ENCODE measurements around the gene MPLKIP. TPM values are rescaled to one million over a fixed set of nuclear protein-coding genes. Genes with fewer than 3 reads are reported as not detected.
"Not testable (repeated sequence)": the region's sequence is repeated elsewhere in the genome, so short reads cannot be mapped to it uniquely, and the experiment has no call there.

The MPLKIP gene
- total RNA-seq, 1 experiment from 2014 or later = 49.4 TPM

GRCh38 chr7:40147371-40148246, 13.2 kb upstream of the MPLKIP start:
- Histone ChIP-seq H3K79me2 (ENCODE audit: insufficient read depth, low read length) (no peaks in the 10 kb centered on the region), H3K4me1 (ENCODE audit: control insufficient read depth in 1 of 2, insufficient read depth in 2 of 2, low read length in 2 of 2) (peaks cover 0 to 8% of the 10 kb centered on the region in 2 experiments; a peak in 1 of 4 replicates), H3K9me3 (ENCODE audit: control insufficient read depth in 1 of 2, insufficient read depth in 1 of 2, low read depth in 1 of 2, low read length in 2 of 2) (no peaks in the 10 kb centered on the region; a peak in 1 of 4 replicates), H3K27ac (ENCODE audit: low read depth, low read length) (no peak overlapping the region), H3K27me3 (ENCODE audit: insufficient read depth, low read length) (no peaks in the 10 kb centered on the region), H4K20me1 (ENCODE audit: insufficient read depth) (no peaks in the 10 kb centered on the region), H3K9me2 (ENCODE audit: insufficient read depth) (no peaks in the 10 kb centered on the region), H3K36me3 (ENCODE audit: control insufficient read depth in 1 of 2, insufficient read depth in 2 of 2, low read length in 2 of 2) (no peaks in the 10 kb centered on the region), H2AFZ (ENCODE audit: low read depth, low read length, poor library complexity, severe bottlenecking) (no peak overlapping the region), H3K9ac (ENCODE audit: low read length) (no peak overlapping the region), H3K4me2 (ENCODE audit: low read length) (no peak overlapping the region), H3K4me3 (replicated peaks in 1 of 2; ENCODE audit: low read depth in 1 of 2, low read length in 2 of 2) (no peak overlapping the region)
- no TSS peak for BruUV-seq (replicated peaks)
- no peak for TF ChIP-seq SIN3A (IDR thresholded peaks at IDR 0.05; ENCODE audit: low read depth)
- peak in 1 of 3 experiments; percentile 7; a peak in 1 of 6 replicates for TF ChIP-seq CTCF (IDR thresholded peaks at IDR 0.05 in 2 of 3, conservative IDR thresholded peaks at IDR 0.05 in 1 of 3; ENCODE audit: borderline replicate concordance in 1 of 3, insufficient read depth in 1 of 3, low read depth in 2 of 3, low read length in 2 of 3)
- TF ChIP-seq REST (IDR thresholded peaks at IDR 0.05; ENCODE audit: low read depth) = no peak
- no peak for TF ChIP-seq ZNF274 (IDR thresholded peaks at IDR 0.05; ENCODE audit: low read depth, low read length)
- no peak for TF ChIP-seq EGR1 (IDR thresholded peaks at IDR 0.05; ENCODE audit: low read depth)
- no peak for TF ChIP-seq FOSL1 (IDR thresholded peaks at IDR 0.05; ENCODE audit: low read depth)
- ATAC-seq = no peak
- CTCF ChIA-PET = no interaction called here
- POLR2A ChIA-PET = no interaction called here
- RAD21 ChIA-PET (ENCODE audit: low non-redundant PET in 1 of 2, low total read pairs in 2 of 2, uncharacterized antibody in 2 of 2, unreplicated experiment in 2 of 2) = no interaction called here
- intact Hi-C loops (cut with micrococcal nuclease) = no loop called here
- no peak for DNase-seq (ENCODE audit: low read depth, low spot score)

- BruUV-seq (replicated peaks); ATAC-seq; H3K9ac ChIP-seq (ENCODE audit: low read length); RAD21 ChIA-PET (ENCODE audit: low non-redundant PET in 1 of 2, low total read pairs in 2 of 2, uncharacterized antibody in 2 of 2, unreplicated experiment in 2 of 2); H3K27ac ChIP-seq (ENCODE audit: low read depth, low read length); H4K20me1 ChIP-seq (ENCODE audit: insufficient read depth); POLR2A ChIA-PET; H3K27me3 ChIP-seq (ENCODE audit: insufficient read depth, low read length); H2AFZ ChIP-seq (ENCODE audit: low read depth, low read length, poor library complexity, severe bottlenecking); H3K4me3 ChIP-seq (replicated peaks in 1 of 2; ENCODE audit: low read depth in 1 of 2, low read length in 2 of 2); H3K9me2 ChIP-seq (ENCODE audit: insufficient read depth); H3K36me3 ChIP-seq (ENCODE audit: control insufficient read depth in 1 of 2, insufficient read depth in 2 of 2, low read length in 2 of 2); H3K79me2 ChIP-seq (ENCODE audit: insufficient read depth, low read length); CTCF ChIA-PET; H3K9me3 ChIP-seq (ENCODE audit: control insufficient read depth in 1 of 2, insufficient read depth in 1 of 2, low read depth in 1 of 2, low read length in 2 of 2); DNase-seq (ENCODE audit: low read depth, low spot score); intact Hi-C loops (cut with micrococcal nuclease); H3K4me2 ChIP-seq (ENCODE audit: low read length): not testable (repeated sequence)
- H3K4me1 ChIP-seq (ENCODE audit: control insufficient read depth in 1 of 2, insufficient read depth in 2 of 2, low read length in 2 of 2) = peaks cover 0 to 23% of the 10 kb centered on the region in 2 experiments; a peak in 2 of 4 replicates
These were observed 11.2 kb upstream of the MPLKIP start for GRCh38 chr7:40145596-40146130.

All from HCT116 (cell line).